GM21526 (cell line): ENCODE data around the gene CACNB2.
"Not testable (repeated sequence)": the region's sequence is repeated elsewhere in the genome, so short reads cannot be mapped to it uniquely, and the experiment has no call there.

Experiments
- ATAC-seq: cut with Tn5 transposase; IDR thresholded peaks from one replicate; pipeline ENCODE4 v1.9.1; 2021; ENCODE audit warnings: moderate library complexity; ENCODE audit not compliant: unreplicated experiment, low FRiP score

CACNB2 gene

DNA sequence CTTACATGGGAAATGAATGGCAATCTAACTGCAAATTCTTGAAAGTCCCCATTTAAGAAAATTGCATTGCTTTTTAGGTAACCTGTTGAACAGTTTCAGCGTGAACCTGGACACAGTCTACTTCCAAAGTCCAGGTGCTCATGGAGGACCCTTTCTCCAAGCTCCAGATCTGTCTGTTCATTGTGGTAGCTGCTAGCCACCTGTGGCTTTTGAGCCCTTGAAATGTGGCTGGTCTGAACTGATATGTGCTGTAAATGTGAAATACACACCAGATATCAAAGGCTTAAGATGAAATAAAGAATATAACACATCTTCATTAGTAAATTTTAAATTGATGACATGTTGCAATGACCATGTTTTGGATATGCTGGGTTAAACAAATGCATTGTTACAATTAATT, 4.2 kb downstream of the CACNB2 start:
- ATAC-seq = no peak

DNA sequence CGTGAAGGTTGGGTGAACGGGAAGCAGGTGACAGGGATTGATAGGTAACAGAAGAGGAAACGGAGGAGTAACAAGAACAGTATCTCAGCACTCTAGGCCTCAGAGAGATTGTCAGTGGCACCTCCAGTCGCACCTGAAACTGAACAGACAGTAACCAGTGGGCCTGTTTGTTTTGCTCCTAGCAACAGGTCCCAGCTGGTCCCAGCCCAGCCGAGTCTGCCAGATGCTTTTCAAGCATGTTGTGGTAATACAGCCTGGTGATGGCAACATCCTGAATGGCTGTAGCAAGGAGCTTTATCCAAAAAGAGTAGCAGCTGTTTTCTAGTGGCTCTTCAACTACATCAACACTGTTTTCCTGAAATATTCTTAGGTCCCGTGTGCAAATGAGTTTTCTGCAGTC, 4.7 kb downstream of the CACNB2 start:
- ATAC-seq = no peak

DNA sequence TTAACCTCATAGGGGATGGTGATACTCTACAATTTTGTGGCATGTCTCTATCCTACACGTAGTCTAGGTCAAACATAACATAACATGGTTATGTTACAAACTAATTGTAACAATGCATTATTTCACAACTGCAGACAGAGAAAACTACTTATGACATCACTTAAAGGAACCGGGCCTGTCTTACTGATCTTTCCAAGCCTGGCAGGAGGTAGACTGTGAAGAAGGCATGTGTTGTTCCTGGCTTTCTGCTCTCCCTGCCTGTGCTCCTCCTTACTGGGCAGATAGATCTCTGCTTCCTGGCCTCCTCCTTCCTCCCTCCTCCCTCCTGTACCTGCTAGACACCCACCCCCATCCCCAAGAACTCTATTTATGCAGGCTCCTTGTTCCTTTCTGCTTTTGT, 5.4 kb downstream of the CACNB2 start:
- no peak for ATAC-seq

DNA sequence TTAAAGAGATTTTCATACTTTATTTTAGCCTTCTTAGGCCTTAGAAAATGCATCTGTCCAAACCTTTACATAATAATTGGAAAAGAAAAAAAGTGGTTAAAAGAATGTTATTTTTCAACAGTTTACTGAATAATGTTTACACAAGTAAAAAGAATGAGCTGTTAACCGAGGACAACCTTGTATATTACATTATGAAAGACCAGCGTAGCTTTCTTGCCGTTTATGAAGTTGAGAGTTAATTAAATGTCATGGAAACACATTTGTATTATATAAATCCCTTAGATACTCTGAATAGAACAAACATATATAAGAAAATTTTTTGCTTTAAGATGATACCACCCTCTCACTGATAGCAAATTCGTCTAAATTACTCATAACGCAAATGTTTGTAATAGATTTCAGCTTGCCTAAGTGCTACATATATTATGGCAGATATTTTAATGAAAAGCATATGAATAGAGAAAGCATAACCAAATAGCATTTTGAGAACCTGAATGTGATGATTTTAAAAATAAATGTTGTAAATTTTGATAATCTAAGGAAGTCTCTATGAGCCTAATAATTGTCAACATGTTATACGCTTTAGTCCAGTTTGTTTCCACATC, 9.1 kb downstream of the CACNB2 start:
- ATAC-seq = no peak

DNA sequence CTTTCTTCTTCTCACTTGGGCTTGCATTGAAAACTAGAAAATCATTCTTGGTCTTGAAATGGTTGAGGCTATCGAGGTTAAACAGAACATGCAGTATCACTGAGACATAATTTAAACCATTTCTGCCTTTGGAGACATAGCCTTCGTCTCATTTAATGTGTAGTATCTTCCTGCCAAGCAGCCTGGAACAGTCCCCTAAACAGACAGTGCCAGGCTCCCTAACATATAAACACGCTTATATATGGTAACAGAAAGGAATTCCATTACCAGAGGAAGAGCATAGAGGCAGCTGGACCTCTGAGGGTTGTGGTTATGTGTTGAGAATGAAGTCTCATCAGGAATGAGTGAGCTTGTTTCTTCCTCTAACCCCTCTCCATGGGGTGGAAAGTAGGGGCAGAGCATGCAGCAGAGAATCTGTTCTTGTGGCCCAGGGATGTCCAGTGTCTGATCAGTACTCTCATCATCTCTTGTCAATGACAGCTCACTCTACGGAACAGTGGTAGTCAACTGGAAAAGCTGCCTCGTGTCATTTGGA, 11.2 kb downstream of the CACNB2 start:
- ATAC-seq = no peak

DNA sequence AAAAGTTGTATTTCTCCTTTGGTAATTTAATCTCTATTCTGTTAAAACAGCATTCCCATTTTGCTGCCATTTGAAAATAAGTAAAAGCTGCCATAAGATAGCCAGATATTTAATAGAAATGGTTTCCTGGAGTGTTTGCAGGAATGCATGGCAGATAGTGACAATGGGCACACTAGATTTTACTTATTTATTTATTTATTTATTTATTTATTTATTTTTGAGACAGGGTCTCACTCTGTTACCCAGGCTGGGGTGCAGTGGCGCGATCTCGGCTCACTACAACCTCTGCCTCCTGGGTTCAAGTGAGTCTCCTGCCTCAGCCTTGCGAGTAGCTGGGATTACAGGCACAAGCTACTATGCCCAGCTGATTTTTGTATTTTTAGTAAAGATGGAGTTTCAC, 13.2 kb downstream of the CACNB2 start:
- not testable (repeated sequence) for ATAC-seq

DNA sequence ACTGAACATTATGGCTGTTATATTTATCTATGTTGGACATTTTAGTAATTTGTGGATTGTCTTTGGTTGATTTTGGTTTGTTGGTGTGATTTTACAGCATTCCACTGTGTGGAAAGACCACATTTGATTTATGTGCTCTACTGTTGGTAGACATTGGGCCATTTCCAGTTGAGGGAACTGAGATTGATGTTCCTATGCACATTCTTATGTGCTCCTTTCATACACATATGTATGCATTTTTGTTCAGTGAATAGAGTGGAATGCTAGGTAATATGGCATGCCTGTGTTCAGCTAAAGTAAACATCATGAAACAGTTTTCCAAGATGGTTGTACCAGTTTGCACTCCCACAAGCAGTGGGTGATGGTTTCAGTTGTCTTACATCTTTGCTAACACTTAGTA, 15.1 kb downstream of the CACNB2 start:
- no peak for ATAC-seq

DNA sequence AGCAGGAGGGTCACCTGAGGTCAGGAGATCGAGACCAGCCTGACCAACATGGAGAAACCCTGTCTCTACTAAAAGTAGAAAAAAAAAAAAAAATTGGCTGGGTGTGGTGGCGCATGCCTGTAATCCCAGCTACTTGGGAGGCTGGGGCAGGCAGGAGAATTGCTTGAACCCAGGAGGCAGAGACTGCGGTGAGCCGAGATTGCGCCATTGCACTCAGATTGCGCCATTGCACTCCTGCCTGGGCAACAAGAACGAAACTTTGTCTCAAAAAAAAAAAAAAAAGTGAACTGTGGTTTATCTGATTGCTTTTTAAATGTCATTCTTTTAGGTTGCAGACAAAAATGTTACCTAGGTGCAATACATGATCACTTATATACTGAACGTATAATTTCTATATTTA, 16.6 kb downstream of the CACNB2 start:
- not testable (repeated sequence) for ATAC-seq

DNA sequence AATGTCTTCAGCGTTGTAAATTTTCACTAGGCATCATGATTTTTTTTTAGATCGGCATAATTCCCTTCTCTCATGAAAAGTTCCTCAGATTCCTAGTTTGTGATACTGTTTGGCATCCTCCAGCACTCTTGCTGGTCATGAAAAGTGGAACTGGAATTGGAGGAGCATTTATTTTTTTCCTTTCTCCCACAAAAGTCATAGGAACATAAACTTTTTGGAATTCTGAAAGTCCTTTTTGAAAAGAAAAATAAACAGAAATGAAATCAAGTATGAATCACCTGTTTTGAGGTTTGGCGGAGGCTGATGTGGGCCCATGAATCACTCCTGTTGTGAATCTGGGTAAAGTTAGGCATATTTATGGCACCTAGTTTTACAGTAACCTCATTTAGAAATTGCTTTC, 17.7 kb downstream of the CACNB2 start:
- ATAC-seq = no peak

DNA sequence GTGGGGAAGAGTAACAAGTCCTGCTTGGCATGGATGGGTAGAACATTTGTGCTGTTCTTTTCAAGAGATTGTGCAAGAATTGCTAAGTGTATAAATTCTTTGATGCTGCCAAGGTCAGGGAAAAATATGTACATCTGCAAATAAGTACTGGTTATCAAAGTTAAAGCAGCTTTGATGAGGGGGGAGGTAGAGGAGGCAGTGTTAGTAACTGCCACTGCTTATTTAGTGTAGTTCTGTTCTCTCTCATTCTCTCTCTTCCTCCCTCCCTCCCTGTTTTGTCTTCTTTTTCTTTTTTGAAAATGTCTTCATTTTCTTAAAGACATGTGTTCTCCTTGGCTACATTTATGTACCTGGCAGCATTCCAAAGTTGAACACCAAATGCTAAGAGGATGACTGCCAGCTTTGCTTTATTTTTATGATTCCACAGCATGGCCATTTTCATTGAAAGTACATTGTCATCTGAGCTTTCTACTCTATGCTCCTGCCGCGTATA, 18.6 kb downstream of the CACNB2 start:
- no peak for ATAC-seq

DNA sequence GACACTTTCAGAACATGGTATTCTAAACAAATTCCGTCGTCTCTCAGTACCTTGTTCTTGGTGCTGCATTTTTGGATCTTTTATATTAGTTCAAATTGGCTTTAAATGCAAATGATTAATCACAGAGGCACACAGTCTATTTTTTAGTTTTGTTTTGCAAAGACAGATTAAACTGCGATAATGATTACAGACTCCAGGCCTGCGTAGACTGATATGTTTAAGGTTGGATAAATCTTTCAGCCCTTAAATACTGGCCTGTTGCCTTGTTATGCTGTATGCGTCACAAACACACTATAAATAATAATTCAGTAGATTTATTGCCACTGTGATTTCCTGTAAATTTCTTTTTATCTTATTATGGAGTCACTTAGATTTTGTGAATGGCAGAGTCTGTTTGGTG, 19.3 kb downstream of the CACNB2 start:
- no peak for ATAC-seq

DNA sequence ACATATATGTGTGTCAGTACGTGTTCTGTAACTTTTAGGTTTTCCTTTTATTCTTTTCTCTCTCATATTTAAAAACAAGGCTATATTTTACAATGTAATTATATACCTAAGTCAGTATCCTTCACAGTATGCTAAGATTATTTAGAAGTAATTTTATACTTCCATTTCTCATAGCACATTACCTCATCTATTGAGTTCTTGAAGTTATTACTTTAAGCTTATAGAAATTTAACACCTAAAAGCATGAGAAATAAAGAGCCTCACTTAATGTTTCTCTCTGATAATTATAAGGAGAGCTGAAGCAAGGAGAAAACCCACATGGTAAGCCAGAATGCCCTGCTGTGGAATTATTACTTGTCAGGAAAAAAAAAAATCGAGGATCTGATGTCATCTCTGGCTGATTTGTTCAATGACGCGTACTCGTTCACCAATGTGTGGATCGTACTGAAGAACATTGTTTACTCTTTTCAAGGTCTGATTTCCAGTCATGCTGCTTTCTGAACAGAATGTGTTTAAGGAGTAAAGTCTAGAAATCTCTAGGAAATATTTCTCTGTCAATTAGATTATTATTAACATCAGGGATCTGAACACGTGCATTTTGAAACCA, 21.9 kb downstream of the CACNB2 start:
- ATAC-seq = no peak

DNA sequence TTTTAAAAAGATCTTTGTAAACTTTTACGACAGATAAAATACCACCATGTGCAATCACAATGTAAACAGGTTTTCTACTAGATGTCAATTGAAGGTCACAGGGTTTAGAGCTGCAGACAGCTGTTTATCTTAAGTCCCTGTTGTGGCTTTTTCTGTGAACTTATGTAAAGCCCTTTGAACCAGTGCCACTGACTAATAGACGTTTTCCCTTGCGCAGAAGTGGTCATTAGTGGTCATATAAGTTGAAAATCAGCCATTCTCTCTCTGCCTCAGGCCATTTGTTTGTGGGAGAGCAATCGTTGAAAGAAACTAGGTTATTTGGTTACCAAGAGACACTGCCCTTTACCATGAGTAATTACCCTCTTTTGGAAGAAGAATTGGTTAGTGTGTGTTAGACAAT, 23.9 kb downstream of the CACNB2 start:
- ATAC-seq = no peak

DNA sequence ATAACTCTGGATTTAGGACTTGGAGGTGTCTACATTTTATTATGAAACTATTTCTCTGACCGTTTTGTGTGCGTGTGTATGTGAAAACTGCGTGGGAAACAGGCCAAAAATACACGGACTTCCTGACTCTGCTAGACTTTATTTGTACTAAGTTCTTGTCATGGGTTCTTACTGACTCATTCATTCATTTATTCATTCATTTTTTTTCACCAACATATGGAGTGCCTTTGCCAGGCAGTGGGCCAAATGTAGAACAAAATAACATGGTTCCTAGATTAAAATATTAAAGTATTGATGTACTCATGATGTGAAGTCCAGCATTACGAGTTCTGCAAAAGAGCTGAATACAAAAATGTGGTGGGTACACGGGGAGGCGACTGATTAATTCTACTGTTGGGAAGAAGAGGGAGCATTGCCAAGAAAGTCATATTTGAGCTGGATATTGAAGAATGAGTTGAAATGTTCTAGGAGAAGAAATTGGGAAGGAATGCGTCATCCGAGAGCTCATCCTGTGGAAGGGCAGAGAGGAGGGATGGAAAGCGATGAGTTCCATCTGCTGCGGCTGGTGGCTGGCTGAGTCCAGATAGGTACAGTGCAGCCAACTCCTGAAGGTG, 24.6 kb downstream of the CACNB2 start:
- no peak for ATAC-seq

DNA sequence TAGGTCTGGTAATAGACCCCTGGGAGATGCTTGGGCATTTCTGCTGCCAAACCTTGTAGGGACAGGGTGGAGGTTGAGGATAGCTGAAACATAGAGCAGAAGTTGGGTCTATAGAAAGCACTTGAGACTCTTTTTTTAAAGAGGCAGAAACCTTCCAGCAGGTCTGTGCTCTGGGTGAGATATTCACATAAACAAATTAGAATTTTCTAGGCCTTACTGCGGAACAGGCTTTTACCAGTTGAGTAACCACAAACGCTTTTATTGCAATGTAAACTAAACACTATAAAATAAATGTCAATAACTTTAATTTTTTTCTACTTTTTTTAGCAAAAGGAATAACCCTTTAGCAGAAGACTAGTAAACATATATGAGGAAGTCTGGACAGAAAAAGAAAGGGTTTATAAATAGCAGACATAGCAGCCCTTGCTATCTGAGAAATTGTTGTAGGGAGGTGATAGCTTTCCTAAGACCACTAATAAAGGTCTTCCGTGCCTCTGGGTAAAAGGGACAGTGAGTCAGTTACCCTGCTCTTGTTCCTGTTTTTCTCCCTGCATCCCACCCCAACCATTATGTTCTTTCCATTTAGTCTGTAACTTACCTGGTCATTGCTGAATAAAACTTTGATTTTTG, 38.7 kb downstream of the CACNB2 start:
- ATAC-seq = no peak

DNA sequence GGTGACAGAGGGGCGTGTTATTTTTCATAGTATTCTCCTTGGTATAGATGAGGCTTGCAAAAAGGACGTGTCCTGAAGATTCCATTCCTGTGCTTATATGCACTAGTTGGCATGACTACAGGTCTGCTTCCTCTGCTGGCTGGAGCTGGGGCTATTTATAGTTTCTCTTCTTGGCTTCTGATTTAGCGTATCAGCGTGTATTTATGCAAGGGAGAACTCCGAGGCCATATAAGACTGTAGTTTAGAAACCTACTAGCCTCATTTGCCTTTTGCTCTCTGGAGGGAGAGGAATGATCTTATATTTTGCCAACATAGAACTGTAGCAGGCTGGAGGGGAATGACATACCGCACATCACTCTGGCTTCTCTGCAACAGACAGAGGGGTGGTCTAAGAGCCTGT, 39.7 kb downstream of the CACNB2 start:
- ATAC-seq = no peak

DNA sequence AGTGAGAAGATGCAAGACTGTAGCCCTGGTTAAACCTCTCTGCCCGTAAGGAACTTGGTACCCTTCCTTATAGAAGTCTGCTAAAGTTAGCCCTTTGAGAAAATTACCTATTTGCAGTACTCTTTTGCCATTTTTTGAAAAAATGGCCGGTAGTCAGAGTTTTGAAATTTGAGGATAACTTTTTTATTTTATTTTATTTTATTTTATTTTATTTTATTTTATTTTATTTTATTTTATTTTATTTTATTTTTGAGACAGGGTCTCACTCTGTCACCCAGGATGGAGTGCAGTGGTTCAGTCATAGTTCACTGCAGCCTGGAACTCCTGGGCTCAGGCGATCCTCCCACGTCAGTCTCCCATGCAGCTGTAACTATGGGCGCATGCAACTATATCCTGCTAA, 41.2 kb downstream of the CACNB2 start:
- ATAC-seq = not testable (repeated sequence)

DNA sequence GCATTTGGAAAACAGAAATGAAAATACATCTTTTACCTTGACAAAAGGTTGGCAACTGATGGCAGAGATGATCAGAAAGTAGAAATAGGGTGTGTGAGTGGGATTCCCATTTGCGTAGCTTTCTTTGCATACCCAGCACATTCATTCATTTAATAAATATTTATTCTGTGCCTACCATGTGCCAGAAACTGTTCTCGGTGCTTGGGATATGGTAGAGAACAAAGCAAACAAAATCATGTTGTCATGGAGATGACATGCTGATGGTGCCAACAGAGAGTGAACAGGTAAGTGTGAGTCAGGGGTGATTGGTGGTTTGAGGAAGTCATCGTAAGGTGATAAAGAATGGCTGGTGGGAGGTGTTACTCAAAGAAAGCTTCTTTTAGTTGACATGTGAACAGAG, 45.4 kb downstream of the CACNB2 start:
- no peak for ATAC-seq

DNA sequence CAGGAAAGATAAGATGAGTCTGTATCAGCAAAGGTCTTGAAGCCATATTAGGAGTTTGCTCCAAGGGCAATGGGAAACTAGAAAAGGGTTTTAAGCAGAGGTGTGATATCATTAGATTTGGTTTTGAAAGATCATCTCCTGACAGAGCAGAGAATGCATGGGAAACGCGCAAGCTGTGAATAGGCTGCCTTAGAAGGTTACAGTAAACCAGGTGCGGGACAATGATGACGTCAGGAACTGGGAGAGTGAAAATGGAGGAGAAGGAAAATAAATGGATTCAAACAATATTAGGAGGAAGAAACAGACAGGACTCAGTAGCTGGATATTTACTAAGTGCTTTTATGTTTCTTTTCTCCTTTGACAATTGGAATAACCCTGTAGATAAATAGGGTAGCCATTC, 50.6 kb downstream of the CACNB2 start:
- ATAC-seq = no peak

DNA sequence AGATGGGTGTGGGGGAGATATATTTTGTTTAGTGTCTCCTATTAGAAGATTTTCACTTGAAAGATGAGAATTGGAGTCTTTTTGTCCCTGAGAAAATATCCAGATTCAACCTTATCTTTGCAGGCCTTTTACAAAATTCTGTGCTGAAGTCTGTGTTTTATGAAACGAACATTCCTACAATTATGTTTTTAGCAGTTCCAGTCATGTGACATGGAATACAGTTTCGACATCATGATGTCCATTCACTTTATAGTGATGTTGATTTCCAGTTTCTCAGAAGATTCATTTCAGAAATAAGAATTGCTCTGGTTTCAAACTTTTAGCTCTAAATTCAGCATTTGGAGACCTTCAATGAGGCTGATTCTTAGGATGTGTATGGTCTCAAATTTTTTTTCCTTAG, 54.4 kb downstream of the CACNB2 start:
- ATAC-seq = no peak

DNA sequence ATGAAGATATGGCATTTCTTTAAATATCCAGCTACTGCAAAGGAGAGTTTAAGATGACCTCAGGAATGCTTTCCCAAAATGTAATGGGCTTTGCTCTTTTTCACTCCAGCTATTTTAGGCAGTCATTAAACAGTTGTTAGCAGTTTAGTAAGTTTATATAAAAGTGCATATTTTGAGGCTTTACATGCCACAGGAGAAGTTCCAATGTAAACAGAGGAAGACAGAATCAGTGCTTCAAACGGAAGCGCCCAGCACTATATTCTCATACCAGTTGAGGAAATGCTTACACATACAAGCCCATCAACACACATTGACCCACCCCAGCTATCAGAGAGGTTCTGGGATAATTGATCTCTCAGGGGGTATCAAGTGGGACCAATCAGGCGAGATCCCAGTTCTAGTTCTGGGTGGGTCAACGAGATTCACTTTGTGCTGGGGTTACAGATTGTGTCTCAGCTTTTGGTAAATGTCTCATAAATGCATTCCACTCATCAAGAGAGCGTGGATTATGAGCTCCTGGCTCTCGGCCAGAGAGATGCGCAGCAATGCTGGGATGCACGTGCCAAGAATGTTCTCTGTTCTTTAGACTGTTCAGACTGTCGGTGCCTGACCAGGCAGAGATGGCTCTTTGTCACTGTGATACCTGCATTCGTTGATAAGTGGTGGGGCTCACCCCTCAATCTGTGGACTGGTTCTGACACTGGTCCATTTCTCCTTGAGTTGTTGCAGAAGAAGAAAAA, 55.0 kb downstream of the CACNB2 start:
- ATAC-seq = no peak
